ENCODE data around the gene CDC34. TPM values are rescaled to one million over a fixed set of nuclear protein-coding genes. Genes with fewer than 3 reads are reported as not detected.

CDC34 gene
- total and polyA plus RNA-seq, 2 of the 8 experiments (the other 6 are each of a cell fraction or from before 2014, with no cell fraction given): 95.9 to 129 TPM

GRCh38 chr19:560121-560520, 28.6 kb downstream of the CDC34 start:
- Histone ChIP-seq H3K56ac (replicated peaks; ENCODE audit: insufficient read length, low read depth, low read length) (no peak overlapping the region), H3K27ac (ENCODE audit: low read depth, low read length) (no peak overlapping the region), H3K79me1 (ENCODE audit: low read depth, low read length) (no peaks in the 10 kb centered on the region), H3K9me3 (ENCODE audit: insufficient read depth in 2 of 2, low read depth in 1 of 2, low read length in 1 of 2) (no peaks in the 10 kb centered on the region; a peak in 1 of 4 replicates), H3K27me3 (replicated peaks in 1 of 4; ENCODE audit: control insufficient read depth in 3 of 4, extremely low read depth in 1 of 4, insufficient read depth in 3 of 4, low read length in 3 of 4) (no peaks in the 10 kb centered on the region), H2BK5ac (ENCODE audit: low read depth, low read length) (no peak overlapping the region), H2AFZ (ENCODE audit: low read length) (no peak overlapping the region), H3K18ac (ENCODE audit: extremely low read depth, low read length) (no peak overlapping the region), H3K4me2 (ENCODE audit: insufficient read depth in 1 of 2, low read depth in 2 of 2, low read length in 2 of 2) (no peak overlapping the region), H4K8ac (ENCODE audit: extremely low read depth, insufficient read depth, low read length) (no peak overlapping the region; the same call in 1 of the 2 replicates), H3K4ac (replicated peaks; ENCODE audit: insufficient read length, low read depth, low read length) (no peak overlapping the region), H3K23ac (ENCODE audit: insufficient read length) (no peak overlapping the region), H2AK5ac (ENCODE audit: low read depth, low read length) (no peak overlapping the region), H2BK12ac (ENCODE audit: low read depth, low read length) (no peak overlapping the region), H3K14ac (ENCODE audit: insufficient read length) (no peak overlapping the region), H3K79me2 (ENCODE audit: control insufficient read depth in 1 of 2, insufficient read depth in 2 of 2, low read length in 2 of 2) (no peaks in the 10 kb centered on the region), H4K91ac (replicated peaks; ENCODE audit: insufficient read length, low read length) (no peak overlapping the region), H3K4me1 (replicated peaks in 1 of 4; ENCODE audit: control insufficient read depth in 3 of 4, insufficient read depth in 4 of 4, low read length in 3 of 4) (peaks cover 0 to 2% (median under 1%) of the 10 kb centered on the region in 4 experiments; a peak in 4 of 7 replicates), H3K36me3 (ENCODE audit: control insufficient read depth in 2 of 4, insufficient read depth in 4 of 4, low read length in 3 of 4) (no peaks in the 10 kb centered on the region), H4K20me1 (replicated peaks in 1 of 2; ENCODE audit: control insufficient read depth in 1 of 2, insufficient read depth in 2 of 2, low read length in 2 of 2) (peaks cover 0 to 2% of the 10 kb centered on the region in 2 experiments), H2BK20ac (ENCODE audit: low read length) (no peak overlapping the region), H3K4me3 (ENCODE audit: extremely low read depth in 1 of 4, insufficient read depth in 2 of 4, low read depth in 3 of 4, low read length in 4 of 4) (no peak overlapping the region), H3K9ac (replicated peaks in 1 of 4; ENCODE audit: extremely low read depth in 1 of 4, low read depth in 3 of 4, low read length in 3 of 4) (peak overlapping the region in 1 of 4 experiments; percentile 9; a peak in 1 of 7 replicates), H2BK120ac (replicated peaks; ENCODE audit: low read depth, low read length) (no peak overlapping the region), H2BK15ac (ENCODE audit: low read length) (no peak overlapping the region), H3K23me2 (ENCODE audit: low read depth, low read length) (no peaks in the 10 kb centered on the region; the same call in 1 of the 2 replicates), H4K5ac (ENCODE audit: insufficient read length, low read depth, low read length) (no peak overlapping the region)
- CTCF ChIA-PET (ENCODE audit: partially characterized antibody): interaction anchor here (1.0 kb wide), 1 partner anchor 15 kb away, joined by 3 read pairs; no protein-coding TSS in a partner anchor
- no peak for FAIRE-seq
- WGBS, 2 experiments (ENCODE audit: extremely low coverage in 1 of 2, insufficient coverage in 1 of 2, insufficient read length in 1 of 2, insufficient replicate concordance in 2 of 2, low coverage in 1 of 2, low lambda C conversion rate in 2 of 2, missing lambda C conversion rate in 1 of 2): 81% methylated on average over 10 of the region's 12 CpGs; no CpG with 5 or more reads in 1 of the 2 experiments
- TF ChIP-seq GABPA (IDR thresholded peaks at IDR 0.05; ENCODE audit: borderline replicate concordance, insufficient read depth, low read length) (no peak), CHD1 (IDR thresholded peaks at IDR 0.05; ENCODE audit: low read depth, low read length) (no peak), SRF (IDR thresholded peaks at IDR 0.05; ENCODE audit: low read depth, low read length) (no peak), RBBP5 (IDR thresholded peaks at IDR 0.05; ENCODE audit: borderline replicate concordance, low read depth, low read length) (no peak), USF2 (IDR thresholded peaks at IDR 0.05; ENCODE audit: low read length) (no peak), SAP30 (IDR thresholded peaks at IDR 0.05; ENCODE audit: insufficient read depth, insufficient replicate concordance, low read length) (no peak), TEAD4 (IDR thresholded peaks at IDR 0.05; ENCODE audit: low read depth, low read length) (no peak), RXRA (IDR thresholded peaks at IDR 0.05; ENCODE audit: insufficient read depth, low read depth, low read length) (no peak), MAX (IDR thresholded peaks at IDR 0.05) (no peak), SIX5 (IDR thresholded peaks at IDR 0.05; ENCODE audit: low read depth, low read length) (no peak), SP2 (IDR thresholded peaks at IDR 0.05; ENCODE audit: low read length) (no peak)
- POLR2A ChIA-PET (ENCODE audit: partially characterized antibody): interaction anchor here (1.0 to 7.1 kb wide), 6 partner anchors 9 to 28 kb away, joined by 3 to 38 read pairs (median 4); partner anchors contain the start of genes BSG and CDC34
- DNase-seq (ENCODE audit: low read depth in 1 of 2, low spot score in 2 of 2): no peak

Measured in H1 (cell line).